ENCODE data around the gene PRKAG2.

Gene PRKAG2

DNA sequence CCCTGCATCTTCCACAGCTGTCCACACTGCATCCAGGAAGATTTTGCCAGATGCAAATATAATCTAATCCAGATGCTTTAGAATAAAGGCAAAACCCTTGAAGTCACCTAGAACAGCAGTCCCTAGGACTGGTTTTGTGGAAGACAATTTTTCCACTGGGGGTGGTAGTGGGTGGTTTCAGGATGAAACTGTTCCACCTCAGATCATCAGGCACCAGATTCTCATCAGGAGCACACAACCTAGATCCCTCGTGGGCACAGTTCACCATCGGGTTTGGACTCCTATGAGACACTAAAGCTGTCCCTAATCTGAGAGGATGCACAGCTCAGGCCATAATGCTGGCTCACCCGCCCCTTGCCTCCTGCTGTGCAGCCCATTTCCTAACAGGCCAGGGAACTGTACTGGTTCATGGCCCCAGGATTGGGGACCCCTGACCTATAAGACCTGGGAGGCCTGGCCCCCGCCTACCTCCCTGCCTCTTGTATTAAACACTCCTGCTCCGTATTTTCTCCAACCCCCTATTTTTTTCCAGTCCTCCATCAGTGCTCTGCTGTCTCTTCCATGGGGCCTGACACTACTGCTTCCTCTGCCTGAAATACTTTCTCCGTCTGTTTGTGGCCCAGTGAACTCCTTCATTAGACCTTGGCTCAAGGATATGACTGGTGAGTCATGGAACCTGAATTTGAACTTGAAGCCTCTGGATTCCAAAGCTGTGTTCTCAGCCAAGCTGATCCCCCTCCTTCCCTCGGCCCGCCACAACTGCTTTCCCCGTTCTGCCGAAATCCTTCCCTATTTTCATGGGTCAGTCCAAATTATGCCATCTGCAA is 277.3 kb downstream of the PRKAG2 start:
- DNase-seq: no peak

DNA sequence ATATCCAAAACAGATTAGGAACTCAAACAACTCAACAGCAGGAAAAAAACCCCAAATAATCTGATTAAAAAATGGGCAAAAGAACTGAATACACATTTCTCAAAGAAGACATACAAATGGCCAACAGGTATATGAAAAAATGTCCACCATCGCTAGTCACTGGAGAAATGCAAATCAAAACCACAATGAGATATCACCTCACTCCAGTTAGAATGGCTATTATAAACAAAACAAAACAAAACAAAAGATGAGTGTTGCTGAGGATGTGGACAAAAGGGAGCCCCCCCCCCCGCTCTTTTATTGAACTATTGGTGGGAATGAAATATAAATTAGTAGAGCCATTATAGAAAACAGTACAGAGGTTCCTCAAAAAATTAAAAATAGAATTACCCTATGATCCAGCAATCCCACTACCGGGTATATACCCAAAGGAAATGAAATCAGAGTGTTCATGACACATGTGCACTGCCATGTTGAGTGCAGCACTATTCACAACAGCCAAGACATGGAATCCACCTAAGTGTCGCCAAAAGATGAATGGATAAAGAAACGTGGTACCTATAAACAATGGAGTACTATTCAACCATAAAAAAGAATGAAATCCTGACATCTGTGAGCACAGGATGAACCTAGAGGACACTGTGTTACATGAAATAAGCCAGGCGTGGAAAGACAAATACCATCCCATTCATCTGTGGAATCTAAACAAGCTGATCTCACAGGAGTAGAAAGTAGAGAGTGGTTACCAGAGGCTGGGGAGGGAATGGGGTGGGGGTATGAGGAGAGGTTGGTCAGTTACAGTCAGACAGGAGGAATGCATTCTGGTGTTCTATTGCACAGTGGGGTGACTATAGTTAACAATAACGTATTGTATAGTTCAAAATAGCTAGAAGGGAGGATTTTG is 279.1 kb downstream of the PRKAG2 start:
- DNase-seq: no peak

DNA sequence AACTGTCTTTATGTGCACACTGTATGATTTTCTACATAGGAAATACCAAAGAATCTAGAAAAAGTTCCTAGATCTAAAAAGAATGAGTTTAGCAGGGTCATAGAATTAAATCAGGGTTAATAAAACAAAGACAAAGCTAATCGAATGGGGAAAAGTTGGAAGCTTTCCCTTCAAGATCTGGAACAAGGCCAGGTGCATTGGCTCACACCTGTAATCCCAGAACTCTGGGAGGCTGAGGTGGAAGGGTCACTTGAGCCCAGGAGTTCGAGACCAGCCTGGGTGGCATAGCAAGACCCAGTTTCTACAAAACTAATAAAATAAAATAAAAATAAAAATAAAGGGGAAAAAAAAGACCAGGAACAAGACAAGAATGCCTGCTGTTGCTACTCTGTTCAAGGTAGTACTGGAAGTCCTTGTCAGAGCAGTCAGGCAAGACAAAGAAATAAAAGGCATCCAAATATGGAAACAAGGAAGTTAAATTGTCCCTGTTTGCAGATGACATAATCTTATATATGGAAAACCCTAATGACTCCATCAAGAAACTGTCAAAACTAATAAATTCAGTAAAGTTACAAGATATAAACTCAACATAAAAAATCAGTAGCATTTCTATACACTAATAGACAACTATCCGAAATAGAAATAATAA is 281.1 kb downstream of the PRKAG2 start:
- no peak for DNase-seq

DNA sequence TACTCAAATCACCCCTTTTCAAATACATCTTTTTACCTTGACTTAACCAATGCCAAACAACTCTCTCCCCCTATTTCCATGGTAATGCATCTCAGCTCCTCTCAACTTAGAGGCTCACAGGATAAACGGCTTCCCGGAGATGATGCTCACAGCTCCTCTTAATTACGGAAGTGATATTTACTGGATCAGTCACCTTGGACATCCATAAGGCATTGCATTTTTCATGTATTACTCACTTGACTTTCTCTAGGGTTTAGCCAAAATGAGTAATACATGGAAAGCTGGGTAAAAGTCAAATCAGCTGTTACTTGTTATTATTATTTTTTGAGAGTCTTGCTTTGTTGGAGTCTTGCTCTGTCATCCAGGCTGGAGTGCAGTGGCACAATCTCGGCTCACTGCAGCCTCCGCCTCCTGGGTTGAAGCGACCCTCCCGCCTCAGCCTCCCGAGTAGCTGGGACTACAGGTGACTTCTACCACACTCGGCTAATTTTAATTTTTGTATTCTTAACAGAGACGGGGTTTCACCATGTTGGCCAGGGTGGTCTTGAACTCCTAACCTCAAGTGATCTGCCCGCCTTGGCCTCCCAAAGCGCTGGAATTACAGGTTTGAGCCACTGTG is 283.9 kb downstream of the PRKAG2 start:
- DNase-seq: no peak

DNA sequence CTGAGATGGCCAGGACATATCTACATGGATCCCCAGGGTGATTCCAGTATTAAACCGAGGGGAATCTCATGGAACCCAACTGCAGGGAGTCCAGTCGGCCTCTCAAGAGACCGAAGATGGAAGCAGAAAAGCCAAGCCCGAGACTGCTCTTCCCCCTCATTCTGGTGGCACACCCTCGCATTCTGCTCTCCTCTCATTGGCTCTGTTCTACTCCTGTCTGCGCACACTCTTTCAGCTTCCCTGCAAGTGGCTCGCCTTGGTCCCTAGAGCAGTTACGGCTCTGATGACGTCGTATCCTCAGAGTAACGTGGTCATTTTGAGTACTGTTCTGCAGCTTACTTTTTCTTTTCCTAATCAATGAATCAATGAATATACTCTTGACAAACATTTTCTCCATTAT is 284.6 kb downstream of the PRKAG2 start:
- DNase-seq: no peak

DNA sequence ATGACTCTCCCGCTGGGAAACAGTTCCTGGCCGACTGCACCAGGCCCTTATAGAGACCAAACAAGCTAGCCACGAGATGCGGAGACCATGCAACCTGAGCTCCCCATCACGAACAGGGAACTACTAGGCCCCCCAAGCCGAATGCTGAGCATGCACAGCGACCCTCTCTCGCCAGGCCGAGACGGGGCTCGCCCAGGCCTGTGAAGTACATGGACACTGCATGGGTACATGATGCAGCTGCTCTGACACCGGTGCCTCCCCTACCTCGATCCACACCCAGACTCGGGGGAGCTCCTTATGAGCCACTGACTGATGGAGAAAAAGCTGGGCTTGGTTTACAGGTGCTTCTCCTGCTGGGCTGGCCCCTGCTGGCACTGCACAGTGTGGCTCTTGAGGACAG is 285.0 kb downstream of the PRKAG2 start:
- DNase-seq: no peak

DNA sequence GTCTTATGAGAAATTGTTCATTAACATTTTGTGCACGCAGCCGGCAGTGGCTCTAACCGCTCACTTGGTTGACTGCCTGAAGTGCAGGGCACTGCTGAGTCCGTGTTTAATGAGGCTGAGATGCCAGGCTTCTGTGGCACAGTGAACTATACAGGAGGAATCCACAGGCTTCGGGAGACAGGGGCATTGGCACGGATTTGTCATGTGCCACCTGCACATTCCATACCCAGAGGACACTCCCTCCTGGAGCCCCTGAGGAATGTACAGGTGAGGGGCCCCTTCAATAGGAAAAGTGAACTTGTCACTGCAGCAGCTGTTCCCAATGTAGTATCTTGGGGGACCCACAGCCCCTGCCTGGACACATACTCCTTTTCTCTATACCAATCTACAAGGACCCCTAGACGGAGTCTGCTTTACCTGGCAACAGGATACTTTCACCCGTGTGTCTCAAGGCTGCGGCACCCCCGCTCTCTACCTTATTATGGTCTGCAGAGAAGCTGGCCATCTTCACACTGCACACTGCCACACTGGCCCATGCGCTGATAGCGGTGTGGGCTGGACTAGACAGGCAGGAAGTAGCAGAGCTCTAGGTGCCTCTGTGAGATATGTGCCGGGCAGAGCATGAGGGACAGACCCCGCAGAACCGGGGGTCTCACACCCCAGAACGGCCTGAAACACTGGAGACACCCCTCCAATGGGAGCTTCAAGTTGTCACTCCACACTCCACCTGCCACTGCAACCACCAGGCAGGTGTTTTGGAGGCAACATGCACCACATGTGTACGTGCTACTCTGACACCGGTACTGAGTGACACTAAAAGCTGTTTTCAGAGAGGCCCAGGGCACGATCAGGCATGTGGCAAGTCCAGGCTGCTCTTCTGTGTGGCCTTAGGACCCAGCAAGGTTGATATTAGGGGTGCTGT is 285.8 kb downstream of the PRKAG2 start:
- no peak for DNase-seq

DNA sequence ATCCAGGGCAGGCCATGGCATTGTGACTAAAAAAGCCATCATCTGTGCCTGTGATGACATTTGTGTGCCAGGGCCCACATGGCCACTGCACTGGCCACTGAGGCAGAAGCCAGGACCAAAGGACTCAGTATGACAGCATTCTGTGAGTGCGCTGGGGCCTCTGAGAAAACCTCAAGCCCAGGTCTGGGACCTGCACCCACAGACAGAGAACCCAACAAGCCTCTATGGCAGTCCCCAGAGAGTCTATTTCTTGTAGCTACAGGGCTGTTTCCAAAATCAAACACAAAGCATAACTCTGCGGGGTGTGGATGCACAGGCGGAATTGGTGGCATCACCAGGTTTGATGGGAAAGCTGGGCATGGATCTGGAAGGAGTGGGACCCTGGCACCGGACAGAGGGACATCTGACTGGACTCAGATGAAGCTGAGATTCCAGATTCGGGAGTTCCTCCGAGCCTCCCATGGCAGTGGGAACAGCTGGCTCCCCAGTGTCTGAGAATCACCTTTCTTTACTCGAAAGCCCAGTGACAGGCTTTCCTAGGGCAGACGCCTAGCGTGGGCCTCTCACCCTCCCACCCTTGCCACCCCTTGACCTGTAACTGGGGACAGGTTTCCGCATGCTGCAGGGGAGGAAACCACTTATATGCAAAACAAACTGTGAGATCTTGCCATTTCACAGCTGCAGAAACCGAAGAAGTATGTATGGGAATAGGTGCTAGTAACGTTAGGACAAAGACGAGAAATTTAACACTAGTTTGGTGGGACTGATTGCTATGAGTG is 286.7 kb downstream of the PRKAG2 start:
- DNase-seq: no peak

DNA sequence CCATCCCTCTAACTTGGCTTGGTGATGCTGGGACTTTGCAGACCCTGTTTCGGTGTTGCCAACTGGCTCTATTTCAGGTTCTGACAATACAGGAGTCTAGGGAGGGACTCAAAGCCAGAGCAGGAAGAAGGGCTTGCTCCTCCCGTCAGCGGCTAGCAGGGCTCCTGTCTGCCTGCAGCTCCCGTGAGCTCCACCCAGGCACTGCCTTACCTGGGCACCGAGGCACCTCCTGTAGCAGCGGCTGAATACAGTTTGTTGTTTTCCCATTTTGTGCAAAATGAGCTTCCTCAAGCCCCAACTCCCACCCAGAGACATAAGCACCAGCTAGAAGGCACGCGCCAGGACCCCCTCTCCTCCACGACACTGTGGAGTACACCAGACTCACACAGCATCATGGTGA is 287.9 kb downstream of the PRKAG2 start:
- DNase-seq: no peak

DNA sequence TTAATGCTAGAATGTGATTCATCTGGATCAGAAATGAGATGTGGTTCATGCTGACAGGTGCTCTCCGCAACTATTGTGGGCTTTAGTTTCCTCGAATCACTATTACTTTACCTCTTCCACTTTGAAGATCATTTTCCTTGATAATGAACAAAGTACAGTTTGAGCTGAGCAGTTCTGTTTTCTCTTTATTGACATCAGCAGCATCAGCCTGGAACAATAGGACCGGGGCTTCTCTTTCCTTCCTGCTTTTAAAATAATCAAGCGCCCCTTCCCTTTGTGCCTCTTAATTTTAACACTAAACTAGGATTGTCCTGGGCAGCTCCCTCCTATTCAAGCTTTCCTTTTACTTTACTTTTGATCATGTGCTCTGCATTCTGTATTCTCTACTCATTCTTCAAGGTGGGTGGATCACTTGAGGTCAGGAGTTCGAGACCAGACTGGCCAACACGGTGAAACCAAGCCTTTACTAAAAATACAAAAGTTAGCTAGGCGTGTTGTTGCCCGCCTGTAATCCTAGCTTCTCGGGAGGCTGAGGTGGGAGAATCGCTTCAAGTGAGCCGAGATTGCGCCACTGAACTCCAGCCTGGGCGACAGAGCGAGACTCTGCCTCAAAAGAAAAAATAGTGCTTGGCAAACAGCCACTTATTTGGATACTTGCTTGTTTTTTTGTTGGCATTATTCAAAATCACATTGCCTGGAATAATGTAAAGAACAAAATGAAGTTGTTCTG is 290.2 kb downstream of the PRKAG2 start:
- DNase-seq: no peak

DNA sequence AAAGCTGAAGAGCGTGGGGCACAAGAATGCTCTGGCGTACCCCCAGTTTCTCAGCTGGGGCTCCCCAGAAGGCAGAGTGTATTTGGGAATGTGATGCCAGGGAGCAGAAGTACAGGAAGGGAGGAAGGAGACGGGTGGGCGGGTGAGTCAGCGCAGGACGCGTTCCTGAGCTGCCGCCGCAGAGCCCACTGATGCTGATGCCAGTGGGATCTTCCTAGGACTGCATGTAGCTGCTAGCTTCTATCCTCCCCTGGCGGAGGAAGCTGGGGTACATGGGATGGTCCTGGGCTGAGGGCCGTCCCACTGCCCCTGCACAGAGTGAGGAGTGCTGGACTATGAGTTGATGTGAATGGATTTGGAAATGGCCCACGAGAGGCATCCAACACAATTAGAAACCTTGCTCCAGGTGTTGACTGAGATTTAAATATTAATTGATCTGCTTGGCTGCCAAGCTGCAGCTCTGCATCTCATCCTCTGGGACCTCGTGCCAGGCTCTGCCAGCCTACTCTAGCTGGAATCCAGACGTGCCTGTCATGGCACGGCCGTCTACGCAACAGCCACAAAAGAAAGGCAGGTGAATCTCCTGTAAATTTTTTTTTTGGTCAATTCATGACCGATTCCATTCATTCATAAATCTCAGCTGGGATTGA is 291.0 kb downstream of the PRKAG2 start:
- DNase-seq: no peak

DNA sequence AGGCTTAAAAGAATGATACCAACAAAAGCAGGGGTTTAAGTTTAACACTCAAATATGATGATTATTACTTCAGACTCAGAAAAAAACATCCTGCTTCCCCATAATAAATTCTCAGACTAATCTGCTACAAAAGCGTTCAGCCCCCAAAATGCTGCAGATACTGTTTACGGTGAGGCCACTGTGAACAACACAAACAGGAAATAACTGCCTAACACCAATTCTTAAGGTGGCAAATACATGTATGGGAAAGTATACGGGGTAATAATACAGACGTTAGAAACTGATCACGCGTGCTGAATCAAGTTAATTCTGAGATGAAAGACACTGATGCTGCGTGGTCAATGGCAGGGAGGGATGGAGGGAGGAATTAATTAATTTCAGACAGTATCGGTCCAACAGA is 295.2 kb downstream of the PRKAG2 start:
- DNase-seq: no peak

DNA sequence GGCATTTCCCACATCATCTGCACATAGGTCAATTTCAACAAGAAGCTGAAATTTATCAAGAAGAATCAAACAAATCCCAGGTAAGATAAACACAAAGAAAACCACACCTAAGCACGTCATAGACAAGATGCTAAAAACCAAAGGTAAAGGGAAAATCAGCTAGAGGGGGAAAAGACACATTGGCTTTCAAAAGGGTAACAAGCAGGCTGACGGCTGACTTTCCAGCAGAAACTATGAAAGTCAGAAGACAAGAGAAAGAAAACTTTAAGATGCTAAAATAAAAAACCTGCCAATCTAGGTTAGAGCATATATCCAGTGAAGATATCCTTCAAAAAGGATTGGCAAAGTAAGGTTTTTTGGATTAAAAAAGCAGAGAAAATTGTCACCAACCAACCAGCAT is 297.3 kb downstream of the PRKAG2 start:
- no peak for DNase-seq

DNA sequence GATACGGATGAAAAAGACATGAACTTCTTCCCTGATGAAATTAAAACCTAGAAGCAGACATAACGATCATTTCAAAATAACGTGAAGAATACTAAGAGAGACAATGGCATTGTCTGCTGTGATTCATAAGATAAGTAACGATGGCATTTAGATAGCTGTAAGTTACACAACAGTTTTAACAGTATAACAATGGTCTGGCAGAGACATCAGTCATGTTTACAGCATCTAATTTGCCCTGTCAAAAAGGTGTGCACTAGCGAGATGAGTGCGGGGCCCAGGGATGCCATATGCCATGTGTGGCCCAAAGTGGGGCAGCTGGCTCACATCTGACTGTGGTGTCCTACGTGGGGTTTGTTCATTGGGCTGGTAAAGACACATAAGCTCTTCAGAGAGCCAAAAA is 301.5 kb downstream of the PRKAG2 start:
- DNase-seq: no peak

DNA sequence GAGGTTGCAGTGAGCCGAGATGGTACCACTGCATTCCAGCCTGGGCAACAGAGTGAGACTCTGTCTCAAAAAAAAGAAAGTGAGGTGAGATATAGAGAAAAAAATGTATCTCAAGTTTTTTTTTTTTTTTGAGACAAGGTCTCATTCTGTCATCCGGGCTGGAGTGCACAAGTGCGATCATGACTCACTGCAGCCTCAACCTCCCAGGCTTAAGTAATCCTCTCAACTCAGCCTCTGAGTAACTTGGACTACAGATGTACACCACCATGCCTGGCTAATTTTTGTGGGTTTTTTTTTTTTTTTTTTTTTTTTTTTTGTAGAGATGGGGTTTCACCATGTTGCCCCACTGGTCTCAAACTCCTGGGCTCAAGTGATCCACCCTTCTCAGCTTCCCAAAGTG is 303.9 kb downstream of the PRKAG2 start:
- DNase-seq: peak; percentile 27

DNA sequence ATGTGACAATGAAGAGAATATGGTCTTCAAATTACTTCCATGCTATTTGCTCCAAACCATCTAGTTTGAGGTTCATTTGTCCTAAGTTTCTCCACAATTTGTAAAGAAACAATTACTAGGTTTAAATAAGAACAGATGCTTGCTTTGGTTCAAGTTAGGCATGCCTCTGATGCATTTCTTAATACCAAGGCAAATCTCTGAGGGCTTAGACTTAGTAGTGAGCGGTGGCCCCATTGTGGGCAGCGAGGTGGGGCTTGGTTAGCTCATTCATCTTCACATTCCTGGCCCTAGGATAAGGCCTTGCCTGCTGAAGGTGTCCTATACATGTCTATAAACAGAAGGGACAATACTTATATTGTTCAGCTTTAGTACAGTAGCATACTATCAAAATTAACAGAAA is 304.8 kb downstream of the PRKAG2 start:
- no peak for DNase-seq

DNA sequence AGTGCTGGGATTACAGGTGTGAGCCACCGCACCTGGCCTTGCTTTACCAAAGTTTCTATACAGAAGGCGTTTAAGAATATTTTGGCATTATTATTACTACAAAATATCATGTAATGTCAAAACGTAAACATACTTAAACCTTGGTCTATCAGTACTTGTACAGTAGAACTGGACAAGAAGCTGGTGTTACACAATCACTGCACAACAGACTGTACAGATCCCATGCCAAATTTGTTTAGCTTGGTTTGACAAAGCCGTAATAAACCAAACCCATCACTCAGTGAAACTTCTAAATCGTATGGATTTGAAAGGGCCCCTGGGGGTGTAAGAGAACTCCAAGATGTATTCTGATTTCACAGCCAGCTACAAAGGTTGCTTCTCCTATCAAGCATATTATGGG is 305.4 kb downstream of the PRKAG2 start:
- DNase-seq: no peak

DNA sequence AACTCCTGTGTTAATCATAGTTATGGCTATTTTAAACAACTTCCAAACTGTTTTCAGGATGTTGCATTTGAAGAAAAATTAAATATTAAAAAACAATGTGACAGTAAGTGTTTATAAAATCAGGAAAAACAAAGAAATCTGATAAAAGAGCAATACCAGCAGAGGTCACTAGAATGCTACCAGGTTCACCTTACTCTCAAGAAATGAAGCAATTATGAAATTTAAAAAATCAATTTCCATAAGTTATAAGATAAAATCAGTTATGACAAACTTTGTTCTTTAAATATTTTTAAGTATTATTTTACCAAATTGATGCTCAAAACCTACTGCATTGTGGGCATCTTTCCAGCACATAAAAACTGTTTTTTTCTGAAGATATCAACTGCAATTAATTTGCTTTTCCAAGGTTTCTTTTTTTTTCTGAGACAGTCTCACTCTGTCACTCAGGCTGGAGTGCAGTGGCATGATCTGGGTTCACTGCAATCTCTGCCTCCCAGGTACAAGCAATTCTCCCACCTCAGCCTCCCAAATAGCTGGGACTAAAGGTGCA is 306.5 kb downstream of the PRKAG2 start:
- DNase-seq: no peak

Data from stimulated activated CD4-positive, alpha-beta T cell treated with anti-CD3 and anti-CD28 coated beads, Interleukin-1b, Interleukin-23, amount 100 ng/mL, for 48 hours (primary cell).